Ishikawa (cell line): ENCODE data around the gene LPGAT1.

ENCODE experiments used
- CEBPB ChIP-seq: IDR thresholded peaks from 2 replicates; pipeline ENCODE4 v1.6.1; 2012
- CREB1 ChIP-seq: IDR thresholded peaks from 2 replicates; pipeline ENCODE4 v1.6.1; 2012; ENCODE audit warnings: low read depth
- EGR1 ChIP-seq: IDR thresholded peaks from 2 replicates; pipeline ENCODE4 v1.6.1; 2012
- FOXM1 ChIP-seq: IDR thresholded peaks from 2 replicates; pipeline ENCODE4 v1.6.1; 2012; ENCODE audit warnings: low read depth, borderline replicate concordance
- NFIC ChIP-seq: IDR thresholded peaks from 2 replicates; pipeline ENCODE4 v1.6.1; 2012
- RAD21 ChIP-seq: IDR thresholded peaks from 2 replicates; pipeline ENCODE4 v1.6.1; 2012; ENCODE audit warnings: low read depth
- TCF12 ChIP-seq: IDR thresholded peaks from 2 replicates; pipeline ENCODE4 v1.6.1; 2012; ENCODE audit warnings: low read depth
- TEAD4 ChIP-seq: IDR thresholded peaks from 2 replicates; pipeline ENCODE4 v1.6.1; 2012
- YY1 ChIP-seq: IDR thresholded peaks from 2 replicates; pipeline ENCODE4 v1.6.1; 2012; ENCODE audit warnings: low read depth
- ZBTB7A ChIP-seq: IDR thresholded peaks from 2 replicates; pipeline ENCODE4 v1.6.1; 2012; ENCODE audit warnings: low read depth
- TF ChIP-seq, protein P1 (sequence below): IDR thresholded peaks from 2 replicates; pipeline ENCODE4 v1.6.1; 2012
- TF ChIP-seq, protein P2 (sequence below): IDR thresholded peaks from 2 replicates; pipeline ENCODE4 v1.6.1; 2012
- TF ChIP-seq, protein P3 (sequence below): IDR thresholded peaks from 2 replicates; pipeline ENCODE4 v1.6.1; 2012; ENCODE audit warnings: low read depth, mild to moderate bottlenecking

LPGAT1 gene

DNA sequence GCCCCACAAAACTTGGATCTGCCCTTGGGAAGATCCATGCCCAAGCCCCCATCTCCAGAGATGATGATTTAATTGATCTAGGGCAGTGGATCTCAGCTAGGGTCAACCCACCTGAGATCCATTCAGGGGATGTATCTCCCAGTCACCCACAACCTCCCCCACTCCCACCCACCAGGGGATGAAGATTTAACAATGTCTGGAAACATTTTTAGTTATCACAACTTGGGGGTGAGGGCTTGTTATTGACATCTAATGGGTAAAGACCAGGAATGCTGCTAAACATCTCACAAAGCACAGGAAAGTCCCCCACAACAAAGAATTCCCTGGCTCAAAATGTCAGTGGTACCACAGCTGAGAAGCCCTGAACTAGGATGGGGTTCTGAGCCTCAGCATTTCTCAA, 45.0 kb upstream of the LPGAT1 start:
- TF ChIP-seq, protein P1, sequence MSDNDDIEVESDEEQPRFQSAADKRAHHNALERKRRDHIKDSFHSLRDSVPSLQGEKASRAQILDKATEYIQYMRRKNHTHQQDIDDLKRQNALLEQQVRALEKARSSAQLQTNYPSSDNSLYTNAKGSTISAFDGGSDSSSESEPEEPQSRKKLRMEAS: no peak
- TF ChIP-seq ZBTB7A (no peak), TCF12 (no peak), TEAD4 (no peak), FOXM1 (no peak), CREB1 (no peak), YY1 (no peak)
- TF ChIP-seq, protein P2, sequence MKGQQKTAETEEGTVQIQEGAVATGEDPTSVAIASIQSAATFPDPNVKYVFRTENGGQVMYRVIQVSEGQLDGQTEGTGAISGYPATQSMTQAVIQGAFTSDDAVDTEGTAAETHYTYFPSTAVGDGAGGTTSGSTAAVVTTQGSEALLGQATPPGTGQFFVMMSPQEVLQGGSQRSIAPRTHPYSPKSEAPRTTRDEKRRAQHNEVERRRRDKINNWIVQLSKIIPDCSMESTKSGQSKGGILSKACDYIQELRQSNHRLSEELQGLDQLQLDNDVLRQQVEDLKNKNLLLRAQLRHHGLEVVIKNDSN: no peak

GRCh38 chr1:211874521-211875347, 44.2 kb upstream of the LPGAT1 start:
- TF ChIP-seq CREB1: no peak
- TF ChIP-seq ZBTB7A: no peak
- TF ChIP-seq, protein P1: no peak

- no peak for TF ChIP-seq FOXM1
- TF ChIP-seq CREB1: no peak
- no peak for TF ChIP-seq YY1
- TF ChIP-seq RAD21: no peak
- TF ChIP-seq EGR1: no peak
- TF ChIP-seq, protein P3, sequence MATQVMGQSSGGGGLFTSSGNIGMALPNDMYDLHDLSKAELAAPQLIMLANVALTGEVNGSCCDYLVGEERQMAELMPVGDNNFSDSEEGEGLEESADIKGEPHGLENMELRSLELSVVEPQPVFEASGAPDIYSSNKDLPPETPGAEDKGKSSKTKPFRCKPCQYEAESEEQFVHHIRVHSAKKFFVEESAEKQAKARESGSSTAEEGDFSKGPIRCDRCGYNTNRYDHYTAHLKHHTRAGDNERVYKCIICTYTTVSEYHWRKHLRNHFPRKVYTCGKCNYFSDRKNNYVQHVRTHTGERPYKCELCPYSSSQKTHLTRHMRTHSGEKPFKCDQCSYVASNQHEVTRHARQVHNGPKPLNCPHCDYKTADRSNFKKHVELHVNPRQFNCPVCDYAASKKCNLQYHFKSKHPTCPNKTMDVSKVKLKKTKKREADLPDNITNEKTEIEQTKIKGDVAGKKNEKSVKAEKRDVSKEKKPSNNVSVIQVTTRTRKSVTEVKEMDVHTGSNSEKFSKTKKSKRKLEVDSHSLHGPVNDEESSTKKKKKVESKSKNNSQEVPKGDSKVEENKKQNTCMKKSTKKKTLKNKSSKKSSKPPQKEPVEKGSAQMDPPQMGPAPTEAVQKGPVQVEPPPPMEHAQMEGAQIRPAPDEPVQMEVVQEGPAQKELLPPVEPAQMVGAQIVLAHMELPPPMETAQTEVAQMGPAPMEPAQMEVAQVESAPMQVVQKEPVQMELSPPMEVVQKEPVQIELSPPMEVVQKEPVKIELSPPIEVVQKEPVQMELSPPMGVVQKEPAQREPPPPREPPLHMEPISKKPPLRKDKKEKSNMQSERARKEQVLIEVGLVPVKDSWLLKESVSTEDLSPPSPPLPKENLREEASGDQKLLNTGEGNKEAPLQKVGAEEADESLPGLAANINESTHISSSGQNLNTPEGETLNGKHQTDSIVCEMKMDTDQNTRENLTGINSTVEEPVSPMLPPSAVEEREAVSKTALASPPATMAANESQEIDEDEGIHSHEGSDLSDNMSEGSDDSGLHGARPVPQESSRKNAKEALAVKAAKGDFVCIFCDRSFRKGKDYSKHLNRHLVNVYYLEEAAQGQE: no peak
- no peak for TF ChIP-seq TEAD4
- no peak for TF ChIP-seq CEBPB
- TF ChIP-seq, protein P1: no peak
Observed at GRCh38 chr1:211870156-211870555, 39.6 kb upstream of the LPGAT1 start.

DNA sequence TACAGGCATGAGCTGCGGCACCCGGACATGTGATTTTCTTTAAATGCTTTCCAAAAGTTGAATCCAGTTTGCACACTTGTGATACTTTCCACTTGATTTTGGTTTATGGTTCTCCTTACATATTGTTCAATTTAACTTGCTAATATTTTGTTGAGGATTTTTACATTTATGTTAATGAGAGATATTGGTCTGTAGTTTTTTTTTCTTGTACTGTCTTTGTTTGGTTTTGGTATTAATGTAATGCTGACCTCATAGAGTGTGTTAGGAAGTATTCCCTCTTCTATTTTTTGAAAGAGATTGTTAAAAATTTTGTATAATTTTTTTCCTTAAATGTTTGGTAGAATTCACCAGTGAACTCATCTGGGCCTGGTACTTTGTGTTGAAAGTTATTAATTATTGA, 34.6 kb upstream of the LPGAT1 start:
- TF ChIP-seq CREB1 (no peak), NFIC (no peak), TEAD4 (no peak), FOXM1 (no peak), YY1 (no peak), CEBPB (no peak), RAD21 (no peak), ZBTB7A (no peak), EGR1 (no peak), TCF12 (no peak)
- TF ChIP-seq, protein P3: no peak
- TF ChIP-seq, protein P1: no peak
- TF ChIP-seq, protein P2: no peak

- no peak for TF ChIP-seq NFIC
Observed at GRCh38 chr1:211859405-211859804, 28.8 kb upstream of the LPGAT1 start.

DNA sequence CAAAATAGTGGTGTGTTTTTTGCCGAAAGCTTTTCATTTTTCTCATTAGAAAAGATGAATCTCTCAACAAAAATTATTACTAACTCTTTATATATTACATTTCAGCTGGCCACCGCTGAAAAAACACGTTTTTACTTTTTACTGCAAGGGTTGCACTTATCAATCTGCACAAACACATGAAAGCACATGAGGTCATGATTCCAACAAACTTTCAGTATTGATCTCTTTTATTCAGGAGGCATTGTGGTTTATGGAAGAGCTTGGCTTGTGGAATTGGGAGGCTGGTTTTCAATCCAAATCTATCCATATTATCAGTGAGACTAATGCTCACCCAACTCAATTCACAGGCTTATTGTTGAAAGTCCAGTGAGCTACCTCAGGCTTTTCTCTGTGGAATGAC, 20.6 kb upstream of the LPGAT1 start:
- TF ChIP-seq TCF12: no peak
- no peak for TF ChIP-seq RAD21
- TF ChIP-seq, protein P1: no peak
- no peak for TF ChIP-seq YY1
- TF ChIP-seq, protein P3: no peak
- TF ChIP-seq TEAD4: no peak
